ENCODE data around the gene EPB41L3.

Gene EPB41L3

GRCh38 chr18:5425721-5426120 lies 118.1 kb downstream of the EPB41L3 start:
- Histone ChIP-seq H3K4me1 (no peaks in the 10 kb centered on the region), H3K36me3 (no peaks in the 10 kb centered on the region), H3K27ac (no peak overlapping the region), H3K4me3 (no peak overlapping the region), H3K9me3 (no peaks in the 10 kb centered on the region), H3K27me3 (no peaks in the 10 kb centered on the region)
- DNase-seq, result no peak
- intact Hi-C loops (cut with DNase I; ENCODE audit: low total_unique reads), result no loop called here
- TF ChIP-seq, protein P1, sequence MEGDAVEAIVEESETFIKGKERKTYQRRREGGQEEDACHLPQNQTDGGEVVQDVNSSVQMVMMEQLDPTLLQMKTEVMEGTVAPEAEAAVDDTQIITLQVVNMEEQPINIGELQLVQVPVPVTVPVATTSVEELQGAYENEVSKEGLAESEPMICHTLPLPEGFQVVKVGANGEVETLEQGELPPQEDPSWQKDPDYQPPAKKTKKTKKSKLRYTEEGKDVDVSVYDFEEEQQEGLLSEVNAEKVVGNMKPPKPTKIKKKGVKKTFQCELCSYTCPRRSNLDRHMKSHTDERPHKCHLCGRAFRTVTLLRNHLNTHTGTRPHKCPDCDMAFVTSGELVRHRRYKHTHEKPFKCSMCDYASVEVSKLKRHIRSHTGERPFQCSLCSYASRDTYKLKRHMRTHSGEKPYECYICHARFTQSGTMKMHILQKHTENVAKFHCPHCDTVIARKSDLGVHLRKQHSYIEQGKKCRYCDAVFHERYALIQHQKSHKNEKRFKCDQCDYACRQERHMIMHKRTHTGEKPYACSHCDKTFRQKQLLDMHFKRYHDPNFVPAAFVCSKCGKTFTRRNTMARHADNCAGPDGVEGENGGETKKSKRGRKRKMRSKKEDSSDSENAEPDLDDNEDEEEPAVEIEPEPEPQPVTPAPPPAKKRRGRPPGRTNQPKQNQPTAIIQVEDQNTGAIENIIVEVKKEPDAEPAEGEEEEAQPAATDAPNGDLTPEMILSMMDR (IDR thresholded peaks at IDR 0.05), result no peak

DNA sequence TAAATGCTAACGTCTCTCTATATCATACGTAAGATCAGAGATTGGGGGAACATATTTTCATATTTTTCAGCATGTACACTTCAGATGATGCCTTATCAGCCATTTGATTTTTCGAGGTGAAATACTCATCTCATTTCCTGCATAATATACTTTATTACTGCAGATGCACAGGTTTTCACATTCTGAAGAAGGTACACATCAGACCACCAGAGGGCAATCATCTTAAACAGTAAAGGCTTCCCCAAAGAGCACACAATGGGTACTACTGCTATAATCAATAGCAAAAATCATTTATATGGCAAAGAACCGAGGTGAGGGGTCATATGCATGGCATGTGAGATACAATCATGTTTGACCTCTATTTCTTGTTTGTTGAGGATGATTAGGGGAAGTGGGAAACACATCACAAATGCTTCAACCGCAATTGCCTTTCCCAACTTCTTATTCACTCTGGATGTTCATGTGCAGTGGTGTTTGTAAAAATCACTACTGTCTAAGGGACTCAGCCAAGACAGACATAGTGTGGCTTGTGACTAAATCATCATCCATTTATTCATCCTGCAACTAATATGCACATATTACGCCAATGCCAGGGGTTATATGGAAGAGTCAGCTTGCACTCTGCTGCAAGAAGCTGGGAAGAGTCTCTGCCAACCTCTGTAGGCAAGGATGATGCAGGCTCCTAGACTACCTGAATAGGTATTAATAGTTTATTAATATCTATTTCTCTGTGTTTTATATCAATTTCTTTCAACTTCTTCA lies 118.7 kb downstream of the EPB41L3 start:
- Histone ChIP-seq H3K27ac (no peak overlapping the region), H3K4me1 (no peaks in the 10 kb centered on the region), H3K4me3 (no peak overlapping the region), H3K9me3 (no peaks in the 10 kb centered on the region), H3K27me3 (no peaks in the 10 kb centered on the region), H3K36me3 (no peaks in the 10 kb centered on the region)
- TF ChIP-seq, protein P1 (IDR thresholded peaks at IDR 0.05), result peak; percentile 25 to 27
- no peak for DNase-seq
- intact Hi-C loops (cut with DNase I; ENCODE audit: low total_unique reads), result no loop called here

DNA sequence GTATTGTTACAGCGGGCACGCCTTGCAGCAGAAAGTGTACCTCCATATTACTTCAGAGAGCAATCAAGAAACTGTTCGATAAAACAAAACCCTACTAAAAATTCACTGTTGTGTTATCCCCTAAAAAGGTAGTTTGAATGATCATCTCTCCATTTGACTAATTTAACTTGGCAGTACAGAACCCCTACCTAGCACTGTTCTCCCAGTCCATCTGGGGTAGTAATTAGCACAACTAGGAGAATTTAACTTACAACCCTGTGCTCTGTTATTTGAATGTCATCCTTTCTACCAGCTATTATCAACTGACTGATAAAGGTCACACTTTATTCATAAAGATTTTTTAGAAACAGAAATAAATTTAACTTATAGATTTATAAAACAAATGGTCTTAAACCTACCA lies 121.2 kb downstream of the EPB41L3 start:
- H3K4me1 ChIP-seq, result peaks cover 0 to 5% (median 0%) of the 10 kb centered on the region in 4 donors
- intact Hi-C loops (cut with DNase I; ENCODE audit: low total_unique reads), result no loop called here
- H3K27me3 ChIP-seq, result no peaks in the 10 kb centered on the region
- no peaks in the 10 kb centered on the region for H3K9me3 ChIP-seq
- no peaks in the 10 kb centered on the region for H3K36me3 ChIP-seq
- DNase-seq, result no peak
- H3K27ac ChIP-seq, result no peak overlapping the region
- H3K4me3 ChIP-seq, result no peak overlapping the region
- TF ChIP-seq, protein P1 (IDR thresholded peaks at IDR 0.05), result no peak

DNA sequence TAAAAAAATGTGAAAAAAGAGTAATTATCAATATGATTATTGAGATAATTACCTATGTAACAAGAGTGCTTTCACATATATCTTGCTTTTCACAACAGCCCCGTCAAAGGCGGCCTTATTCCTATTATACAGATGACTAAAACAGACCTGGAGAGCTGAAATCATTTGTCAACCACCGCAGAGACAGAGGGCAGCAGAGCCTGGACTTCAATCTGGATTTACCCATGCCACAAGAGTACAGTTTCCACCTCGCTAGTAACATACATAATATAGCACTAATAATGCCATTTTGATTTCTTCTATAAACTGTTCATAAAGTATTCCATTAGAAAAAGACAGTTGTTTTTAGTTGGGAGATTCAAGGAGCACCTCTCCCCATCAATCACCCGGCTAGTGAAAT lies 121.8 kb downstream of the EPB41L3 start:
- no peaks in the 10 kb centered on the region for H3K27me3 ChIP-seq
- no peak overlapping the region for H3K27ac ChIP-seq
- H3K4me1 ChIP-seq, result peaks cover 0 to 6% (median 0%) of the 10 kb centered on the region in 4 donors
- intact Hi-C loops (cut with DNase I; ENCODE audit: low total_unique reads), result no loop called here
- H3K9me3 ChIP-seq, result no peaks in the 10 kb centered on the region
- TF ChIP-seq, protein P1 (IDR thresholded peaks at IDR 0.05), result no peak
- DNase-seq, result no peak
- H3K36me3 ChIP-seq, result no peaks in the 10 kb centered on the region
- no peak overlapping the region for H3K4me3 ChIP-seq

DNA sequence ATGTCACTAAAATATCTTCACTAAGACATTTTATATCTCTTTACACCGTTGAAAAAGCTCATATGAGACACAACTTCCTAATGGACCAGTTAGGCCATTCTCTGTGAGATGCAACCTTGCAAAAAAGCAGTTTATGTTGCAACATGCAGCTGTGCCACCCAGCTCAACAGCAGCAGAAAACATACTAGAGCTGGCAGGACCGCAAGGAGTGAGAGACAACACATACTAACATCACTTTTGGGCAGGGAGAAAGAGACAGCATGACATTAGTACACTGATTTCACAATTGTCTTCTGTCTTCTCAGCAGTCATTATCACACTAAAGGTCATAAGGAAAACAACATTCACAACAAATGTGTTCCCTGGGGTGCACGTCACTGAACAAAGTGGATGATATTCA lies 122.9 kb downstream of the EPB41L3 start:
- H3K4me1 ChIP-seq, result peaks cover 0 to 6% (median 0%) of the 10 kb centered on the region in 4 donors
- peak in 1 of 2 donors; percentile 45 for DNase-seq
- no peaks in the 10 kb centered on the region for H3K9me3 ChIP-seq
- no peak overlapping the region for H3K27ac ChIP-seq
- H3K36me3 ChIP-seq, result no peaks in the 10 kb centered on the region
- H3K4me3 ChIP-seq, result no peak overlapping the region
- TF ChIP-seq, protein P1 (IDR thresholded peaks at IDR 0.05), result no peak
- intact Hi-C loops (cut with DNase I; ENCODE audit: low total_unique reads), result no loop called here
- no peaks in the 10 kb centered on the region for H3K27me3 ChIP-seq
